Kidney (tissue), 14 donors: ENCODE data around the gene CNTN4. TPM values are rescaled to one million over a fixed set of nuclear protein-coding genes. Genes with fewer than 3 reads are reported as not detected.

Source experiments
- DNase-seq, 5 donors: peaks; one replicate each; pipeline ENCODE4 v3.0.0-alpha.2; 2013 to 2020
- FAIRE-seq: peaks from 2 replicates; lab custom pipeline; 2012; peaks lifted over from hg19 to GRCh38; lab: Jason Lieb, UNC
- H3K27ac ChIP-seq, 2 donors: one replicate each; pipeline ENCODE4 v1.7.0; 2013; ENCODE audit warnings: low read depth in 2 of 2, low read length in 2 of 2, inconsistent platforms in 1 of 2
- H3K27me3 ChIP-seq: one replicate; pipeline ENCODE4 v1.7.1; 2013; ENCODE audit warnings: low read length, inconsistent platforms; ENCODE audit not compliant: control insufficient read depth, insufficient read depth
- H3K36me3 ChIP-seq, 3 donors: one replicate each; pipeline versions ENCODE4 v1.7.0 to v1.7.1; 2013; ENCODE audit warnings: low read length in 3 of 3, control low read depth in 1 of 3, inconsistent platforms in 1 of 3; ENCODE audit not compliant: insufficient read depth in 3 of 3, control insufficient read depth in 2 of 3
- H3K4me1 ChIP-seq, 3 donors: one replicate each; pipeline versions ENCODE4 v1.7.0 to v1.7.1; 2013; ENCODE audit warnings: low read length in 3 of 3, inconsistent platforms in 1 of 3, low read depth in 1 of 3; ENCODE audit not compliant: control insufficient read depth in 2 of 3, insufficient read depth in 2 of 3
- H3K4me3 ChIP-seq, 3 donors: one replicate each; pipeline versions ENCODE4 v1.7.0 to v1.8.1; 2013; ENCODE audit warnings: low read length in 3 of 3, control low read depth in 1 of 3, inconsistent platforms in 1 of 3
- H3K9ac ChIP-seq, 3 donors: one replicate each; pipeline versions ENCODE4 v1.7.0 to v1.7.1; 2013; ENCODE audit warnings: low read length in 3 of 3, control low read depth in 1 of 3, inconsistent platforms in 1 of 3
- H3K9me3 ChIP-seq, 3 donors: one replicate each; pipeline versions ENCODE4 v1.7.0 to v1.7.1; 2013; ENCODE audit warnings: low read length in 3 of 3, control low read depth in 1 of 3, inconsistent platforms in 1 of 3; ENCODE audit not compliant: control insufficient read depth in 2 of 3, insufficient read depth in 1 of 3
- intact Hi-C: fragments of 100-400 bp; cut with DNase I; formaldehyde crosslinking; loops from one replicate; pipeline ENCODE4 v1.11.1; 2022
- polyA plus RNA-seq: library from polyadenylated mRNA; stranded (reverse); fragments of 350-450 nt; fragmentation: Illumina TruSeq; extraction: RNeasy Lipid Tissue Mini Kit (QIAGEN cat#74804); gene quantifications from one replicate; pipeline ENCODE4 v1.2.3, GENCODE V29; 2014; ENCODE audit warnings: low read depth, low replicate concordance; ENCODE audit not compliant: insufficient read depth
- total RNA-seq: library from RNA; stranded (reverse); fragmentation: NEBNext Ultra II Directional; extraction: Animal tissue kit (Norgen Biotek cat#: 25700); gene quantifications from one replicate; pipeline ENCODE4 v1.2.1, GENCODE V29; 2021
- TF ChIP-seq, protein P1 (sequence below): IDR thresholded peaks from 3 replicates; pipeline ENCODE4 v1.5.1; 2012; ENCODE audit warnings: mild to moderate bottlenecking, moderate library complexity, borderline replicate concordance; ENCODE audit not compliant: insufficient read depth; ENCODE audit errors: extremely low read depth
- donor health status: control.
- donor health status: control.
- donor health status: control.
- donor health status: control.
- donor health status: control.
- donor health status: DM: yes; HTN: yes; CAD: no.
- donor health status: Normal renal cell carcinoma (clear cell type).

CNTN4 gene
- total and polyA plus RNA-seq, 2 donors from 2014 or later, result 2.2 to 13.4 TPM

DNA sequence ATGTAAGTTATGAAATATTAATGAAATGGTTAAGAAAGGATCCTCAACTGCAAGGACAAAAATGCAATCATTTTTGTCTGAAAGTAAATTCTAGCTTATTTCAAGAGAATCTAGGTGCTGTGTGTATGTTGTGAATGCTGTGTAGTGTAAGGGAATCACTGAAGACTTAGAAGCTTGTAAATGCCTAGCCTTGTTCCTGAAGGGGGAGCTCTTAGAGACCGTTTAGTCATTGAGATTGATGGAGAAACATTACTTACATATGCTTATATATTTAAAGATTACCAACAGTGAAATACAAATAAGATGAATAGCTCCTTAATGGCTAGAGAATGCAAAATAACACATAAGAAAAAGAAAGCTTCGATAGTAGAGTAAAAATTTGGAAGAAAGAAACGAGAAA lies 67.9 kb downstream of the CNTN4 start:
- TF ChIP-seq, protein P1, sequence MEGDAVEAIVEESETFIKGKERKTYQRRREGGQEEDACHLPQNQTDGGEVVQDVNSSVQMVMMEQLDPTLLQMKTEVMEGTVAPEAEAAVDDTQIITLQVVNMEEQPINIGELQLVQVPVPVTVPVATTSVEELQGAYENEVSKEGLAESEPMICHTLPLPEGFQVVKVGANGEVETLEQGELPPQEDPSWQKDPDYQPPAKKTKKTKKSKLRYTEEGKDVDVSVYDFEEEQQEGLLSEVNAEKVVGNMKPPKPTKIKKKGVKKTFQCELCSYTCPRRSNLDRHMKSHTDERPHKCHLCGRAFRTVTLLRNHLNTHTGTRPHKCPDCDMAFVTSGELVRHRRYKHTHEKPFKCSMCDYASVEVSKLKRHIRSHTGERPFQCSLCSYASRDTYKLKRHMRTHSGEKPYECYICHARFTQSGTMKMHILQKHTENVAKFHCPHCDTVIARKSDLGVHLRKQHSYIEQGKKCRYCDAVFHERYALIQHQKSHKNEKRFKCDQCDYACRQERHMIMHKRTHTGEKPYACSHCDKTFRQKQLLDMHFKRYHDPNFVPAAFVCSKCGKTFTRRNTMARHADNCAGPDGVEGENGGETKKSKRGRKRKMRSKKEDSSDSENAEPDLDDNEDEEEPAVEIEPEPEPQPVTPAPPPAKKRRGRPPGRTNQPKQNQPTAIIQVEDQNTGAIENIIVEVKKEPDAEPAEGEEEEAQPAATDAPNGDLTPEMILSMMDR, result no peak
- DNase-seq, result peak in 2 of 5 donors; percentile 7 to 15
- no peaks in the 10 kb centered on the region for H3K9me3 ChIP-seq
- no peak overlapping the region for H3K9ac ChIP-seq
- no peaks in the 10 kb centered on the region for H3K4me1 ChIP-seq
- H3K36me3 ChIP-seq, result no peaks in the 10 kb centered on the region
- intact Hi-C loops, result no loop called here
- no peaks in the 10 kb centered on the region for H3K27me3 ChIP-seq
- H3K4me3 ChIP-seq, result no peak overlapping the region
- no peak for FAIRE-seq
- no peak overlapping the region for H3K27ac ChIP-seq

DNA sequence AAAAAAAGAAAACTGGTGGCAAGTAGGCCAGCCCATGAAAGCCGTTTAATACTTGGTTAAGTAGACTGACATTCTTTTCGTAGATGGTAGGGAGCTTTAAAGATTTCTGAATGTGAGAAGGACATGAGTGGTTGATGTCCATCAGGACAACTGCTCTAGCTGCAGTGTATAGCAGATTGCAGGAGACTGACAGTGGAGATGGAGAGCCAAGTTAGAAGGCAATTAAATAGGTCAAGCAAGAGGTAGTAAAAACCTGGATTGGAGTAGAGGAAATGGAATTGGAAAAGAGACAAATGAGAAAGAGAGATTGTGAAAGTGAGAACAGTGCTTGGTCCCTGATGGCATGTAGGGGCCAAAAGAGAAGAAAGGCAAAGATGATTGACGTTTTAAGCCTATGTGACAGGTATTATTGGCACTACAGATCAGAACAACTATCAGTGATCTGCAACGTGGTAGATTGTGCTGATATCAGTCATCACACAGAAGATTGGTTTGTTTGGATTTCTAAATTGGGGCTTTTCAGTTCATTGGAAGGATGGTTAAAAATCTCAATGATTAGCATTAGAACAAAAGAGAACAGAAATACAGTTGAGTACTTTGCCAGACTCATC lies 74.0 kb downstream of the CNTN4 start:
- FAIRE-seq (no peak), DNase-seq (no peak)
- TF ChIP-seq, protein P1, result no peak
- H3K4me3 ChIP-seq, result no peak overlapping the region
- H3K4me1 ChIP-seq, result no peaks in the 10 kb centered on the region
- intact Hi-C loops, result no loop called here
- no peak overlapping the region for H3K9ac ChIP-seq
- H3K27me3 ChIP-seq, result no peaks in the 10 kb centered on the region
- H3K9me3 ChIP-seq, result peaks cover 0 to 5% (median 2%) of the 10 kb centered on the region in 3 donors
- no peaks in the 10 kb centered on the region for H3K36me3 ChIP-seq
- no peak overlapping the region for H3K27ac ChIP-seq

DNA sequence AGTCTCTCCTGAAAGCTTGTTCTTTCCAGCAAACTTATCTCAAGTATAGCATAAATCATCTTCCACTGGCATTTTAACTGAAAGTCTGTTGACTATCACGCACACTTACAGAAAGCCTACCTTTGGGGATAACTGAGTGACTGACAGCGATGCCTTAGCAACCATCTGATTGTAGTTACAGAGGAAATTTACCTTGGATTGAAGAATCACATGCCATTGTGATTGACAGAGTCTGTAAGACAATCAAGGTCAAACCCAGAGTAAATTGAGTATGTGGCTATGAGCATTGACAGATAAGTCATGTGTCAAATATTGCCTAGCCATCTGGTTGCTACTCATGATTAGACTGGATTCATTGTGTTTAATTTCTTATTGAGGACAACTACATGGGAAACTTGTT lies 82.0 kb downstream of the CNTN4 start:
- intact Hi-C loops, result no loop called here

More for the DNA sequence above, 82.0 kb downstream of the CNTN4 start:
- H3K36me3 ChIP-seq, result no peaks in the 10 kb centered on the region
- FAIRE-seq (no peak), DNase-seq (no peak)
- no peaks in the 10 kb centered on the region for H3K9me3 ChIP-seq
- H3K9ac ChIP-seq, result no peak overlapping the region
- H3K27me3 ChIP-seq, result no peaks in the 10 kb centered on the region
- no peak overlapping the region for H3K27ac ChIP-seq
- H3K4me3 ChIP-seq, result no peak overlapping the region
- no peaks in the 10 kb centered on the region for H3K4me1 ChIP-seq
- TF ChIP-seq, protein P1, result no peak
